Neural progenitor cell (in vitro differentiated cells): ENCODE measurements around the gene TRIM41. TPM values are rescaled to one million over a fixed set of nuclear protein-coding genes. Genes with fewer than 3 reads are reported as not detected.
"Not testable (repeated sequence)": the region's sequence is repeated elsewhere in the genome, so short reads cannot be mapped to it uniquely, and the experiment has no call there.

Experiments
- DNase-seq: peaks from one replicate; pipeline ENCODE4 v3.0.0-alpha.2; 2016; ENCODE audit warnings: low spot score
- H2AFZ ChIP-seq: fragments of 200-600 bp; sonication (generic); replicated peaks from 2 replicates; pipeline ENCODE4 v1.6.1; 2016; ENCODE audit warnings: antibody characterized with exemption
- H3F3A ChIP-seq: fragments of 200-600 bp; sonication (generic); 2 replicates; pipeline ENCODE4 v1.6.1; 2016; ENCODE audit warnings: antibody characterized with exemption, low read depth
- H3K27ac ChIP-seq: fragments of 200-600 bp; sonication (generic); 2 replicates; pipeline ENCODE4 v1.5.1; 2016; ENCODE audit warnings: mild to moderate bottlenecking
- H3K27me3 ChIP-seq: fragments of 200-600 bp; sonication (generic); 2 replicates; pipeline ENCODE4 v1.6.1; 2016; ENCODE audit warnings: mild to moderate bottlenecking, moderate library complexity
- H3K36me3 ChIP-seq: fragments of 200-600 bp; sonication (generic); 2 replicates; pipeline ENCODE4 v1.5.1; 2016
- H3K4me1 ChIP-seq: fragments of 200-600 bp; sonication (generic); 2 replicates; pipeline ENCODE4 v1.6.1; 2016; ENCODE audit warnings: mixed run types
- H3K4me2 ChIP-seq: fragments of 200-600 bp; sonication (generic); 2 replicates; pipeline ENCODE4 v1.6.1; 2016
- H3K4me3 ChIP-seq: fragments of 200-600 bp; sonication (generic); 2 replicates; pipeline ENCODE4 v1.5.1; 2016
- H3K79me2 ChIP-seq: fragments of 200-600 bp; sonication (generic); 2 replicates; pipeline ENCODE4 v1.6.1; 2016; ENCODE audit warnings: low read depth
- H3K9ac ChIP-seq: fragments of 200-600 bp; sonication (generic); 2 replicates; pipeline ENCODE4 v1.6.1; 2016
- H3K9me3 ChIP-seq: fragments of 200-600 bp; sonication (generic); 2 replicates; pipeline ENCODE4 v1.5.1; 2016; ENCODE audit warnings: low read depth
- H4K20me1 ChIP-seq: fragments of 200-600 bp; sonication (generic); 2 replicates; pipeline ENCODE4 v1.6.1; 2016; ENCODE audit warnings: low read depth
- H3K27ac Mint-ChIP-seq: 3 replicates; pipeline ENCODE4 v1.8.0; 2021; ENCODE audit warnings: mixed read lengths
- H3K27me3 Mint-ChIP-seq: 2 replicates; pipeline ENCODE4 v1.8.0; 2022; ENCODE audit warnings: low read depth, mild to moderate bottlenecking, inconsistent platforms, moderate library complexity, mixed read lengths; ENCODE audit not compliant: insufficient read depth
- H3K36me3 Mint-ChIP-seq: 3 replicates; pipeline ENCODE4 v1.8.0; 2021; ENCODE audit warnings: mixed read lengths
- H3K4me1 Mint-ChIP-seq: 3 replicates; pipeline ENCODE4 v1.8.0; 2021; ENCODE audit warnings: mixed read lengths
- H3K4me3 Mint-ChIP-seq: 3 replicates; pipeline ENCODE4 v1.8.0; 2021; ENCODE audit warnings: mild to moderate bottlenecking, moderate library complexity, mixed read lengths
- H3K9me3 Mint-ChIP-seq: 3 replicates; pipeline ENCODE4 v1.8.0; 2020; ENCODE audit warnings: mixed read lengths
- CTCF ChIP-seq: fragments of 200-600 bp; sonication (generic); IDR thresholded peaks from 2 replicates; pipeline ENCODE4 v1.5.1; 2017; ENCODE audit warnings: antibody characterized with exemption, mild to moderate bottlenecking
- EZH2 ChIP-seq: fragments of 200-600 bp; sonication (generic); IDR thresholded peaks from 2 replicates; pipeline ENCODE4 v1.6.1; 2017; ENCODE audit warnings: antibody characterized with exemption, mild to moderate bottlenecking, moderate library complexity
- EZH2phosphoT487 ChIP-seq: fragments of 200-600 bp; sonication (generic); IDR thresholded peaks from 2 replicates; pipeline ENCODE4 v1.6.1; 2017; ENCODE audit warnings: antibody characterized with exemption
- total RNA-seq: library from RNA; depleted of rRNA; stranded (reverse); fragments of >200 nt; gene quantifications from 2 replicates; pipeline ENCODE4 v1.2.3, GENCODE V29; 2015; ENCODE audit warnings: low replicate concordance

The TRIM41 gene
- 8.1 and 24.2 TPM in 2 replicates for total RNA-seq

DNA sequence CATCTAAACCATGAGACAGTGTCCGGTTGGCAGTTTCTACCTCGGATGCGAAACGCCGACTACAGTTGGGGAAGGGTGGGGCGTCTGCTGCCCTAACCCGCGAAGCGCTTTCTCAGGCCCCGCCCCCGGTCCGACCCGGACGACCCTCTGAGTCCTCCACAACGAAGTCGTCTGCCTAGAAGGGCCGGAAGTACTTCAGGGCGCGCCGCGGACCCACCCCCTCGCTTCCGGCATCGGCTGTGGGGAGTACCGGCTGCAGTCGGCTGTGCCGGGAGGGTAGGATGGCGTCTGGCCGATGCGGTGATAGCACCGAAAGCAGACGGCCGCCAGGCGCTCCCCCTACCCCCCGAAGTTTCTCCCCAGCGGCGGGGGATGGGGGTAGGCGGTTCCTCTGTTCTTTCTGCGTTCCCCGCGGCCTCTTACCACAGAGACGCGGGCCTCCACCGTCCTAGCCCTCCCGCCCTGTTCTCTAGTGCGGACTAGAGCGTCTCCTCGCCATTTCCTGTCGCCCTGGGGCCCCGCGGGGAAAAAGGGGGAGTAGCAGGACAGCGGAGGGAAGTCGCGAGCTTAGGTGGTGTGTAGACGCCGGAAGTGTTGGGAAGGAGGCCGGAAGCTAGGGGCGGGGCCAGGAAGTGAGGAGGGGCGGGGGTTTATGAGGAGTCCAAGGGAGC is at the start of gene TRIM41:
Gene TRIM41, plus strand, starts transcription at position 224 of the 671 bp plus-strand sequence. CDS start 719 bp downstream, outside the sequence.
- H3K27ac Mint-ChIP-seq, result peak within 1 kb of the TSS; percentile 100
- Histone ChIP-seq H3K9ac (peak within 1 kb of the TSS; percentile 91), H3F3A (peaks cover 48% of the 10 kb centered on the region), H3K79me2 (peaks cover 44% of the 10 kb centered on the region), H4K20me1 (no peaks in the 10 kb centered on the region), H3K4me3 (peak within 1 kb of the TSS; percentile 100), H3K36me3 (no peaks in the 10 kb centered on the region), H3K4me1 (peaks cover 7% of the 10 kb centered on the region), H2AFZ (peak within 1 kb of the TSS; percentile 93), H3K27ac (peak within 1 kb of the TSS; percentile 93), H3K9me3 (no peaks in the 10 kb centered on the region), H3K4me2 (peak within 1 kb of the TSS; percentile 89), H3K27me3 (no peaks in the 10 kb centered on the region)
- peaks cover 32% of the 10 kb centered on the region for H3K27me3 Mint-ChIP-seq
- H3K4me3 Mint-ChIP-seq, result peak within 1 kb of the TSS; percentile 99
- peak; percentile 99 for DNase-seq
- TF ChIP-seq CTCF, result no peak
- TF ChIP-seq EZH2, result no peak
- TF ChIP-seq EZH2phosphoT487, result no peak
- peaks cover 40% of the 10 kb centered on the region for H3K4me1 Mint-ChIP-seq
- H3K9me3 Mint-ChIP-seq, result peaks cover 14% of the 10 kb centered on the region
- H3K36me3 Mint-ChIP-seq, result peaks cover 10% of the 10 kb centered on the region

- TF ChIP-seq EZH2phosphoT487, result peak; percentile 30
- peak; percentile 13 for TF ChIP-seq EZH2
- no peak for TF ChIP-seq CTCF
- peaks cover 12% of the 10 kb centered on the region for H4K20me1 ChIP-seq
- Mint-ChIP-seq H3K4me3 (peak overlapping the region; percentile 80), H3K27ac (no peak overlapping the region), H3K27me3 (peaks cover 78% of the 10 kb centered on the region), H3K9me3 (peaks cover 4% of the 10 kb centered on the region), H3K4me1 (peaks cover 28% of the 10 kb centered on the region), H3K36me3 (no peaks in the 10 kb centered on the region)
- H3K79me2 ChIP-seq, result no peaks in the 10 kb centered on the region
- no peak overlapping the region for H3K27ac ChIP-seq
- H3K4me3 ChIP-seq, result peak overlapping the region; percentile 44
- H3K4me1 ChIP-seq, result peaks cover 3% of the 10 kb centered on the region
- H3F3A ChIP-seq, result peaks cover 40% of the 10 kb centered on the region
- no peak overlapping the region for H3K9ac ChIP-seq
- H3K36me3 ChIP-seq, result no peaks in the 10 kb centered on the region
- H3K4me2 ChIP-seq, result peak overlapping the region; percentile 64
- peak; percentile 59 for DNase-seq
- peak overlapping the region; percentile 80 for H2AFZ ChIP-seq
- H3K9me3 ChIP-seq, result no peaks in the 10 kb centered on the region
- peaks cover 90% of the 10 kb centered on the region for H3K27me3 ChIP-seq
Observed at GRCh38 chr5:181173420-181174342, 49.4 kb upstream of the TRIM41 start.

GRCh38 chr5:181176254-181176952 is 46.7 kb upstream of the TRIM41 start:
- no peak overlapping the region for H3K27ac Mint-ChIP-seq
- H3K27me3 ChIP-seq, result peaks cover 63% of the 10 kb centered on the region
- H3K27ac ChIP-seq, result no peak overlapping the region
- no peak overlapping the region for H3K9ac ChIP-seq
- no peaks in the 10 kb centered on the region for H3K36me3 ChIP-seq
- no peaks in the 10 kb centered on the region for H3K9me3 ChIP-seq
- peaks cover 4% of the 10 kb centered on the region for H3K9me3 Mint-ChIP-seq
- DNase-seq, result no peak
- no peaks in the 10 kb centered on the region for H3K4me1 ChIP-seq
- no peak overlapping the region for H2AFZ ChIP-seq
- H3K4me3 ChIP-seq, result no peak overlapping the region
- H3K4me2 ChIP-seq, result no peak overlapping the region
- no peaks in the 10 kb centered on the region for H3K79me2 ChIP-seq
- H4K20me1 ChIP-seq, result peaks cover 4% of the 10 kb centered on the region
- H3K4me1 Mint-ChIP-seq, result peaks cover 5% of the 10 kb centered on the region
- peaks cover 24% of the 10 kb centered on the region for H3F3A ChIP-seq
- H3K4me3 Mint-ChIP-seq, result no peak overlapping the region
- no peaks in the 10 kb centered on the region for H3K36me3 Mint-ChIP-seq
- peaks cover 59% of the 10 kb centered on the region for H3K27me3 Mint-ChIP-seq
- TF ChIP-seq EZH2 (no peak), EZH2phosphoT487 (no peak), CTCF (no peak)

GRCh38 chr5:181177559-181177958 is 45.5 kb upstream of the TRIM41 start:
- not testable (repeated sequence) for H3K4me1 ChIP-seq, H3K4me2 ChIP-seq, H3K9me3 ChIP-seq, H3K27ac Mint-ChIP-seq, H3K36me3 ChIP-seq, H2AFZ ChIP-seq, H3K4me3 ChIP-seq, H3K4me3 Mint-ChIP-seq, H4K20me1 ChIP-seq, H3K79me2 ChIP-seq, H3K27ac ChIP-seq, H3K9ac ChIP-seq, DNase-seq, H3K36me3 Mint-ChIP-seq, H3K9me3 Mint-ChIP-seq
- peaks cover 33% of the 10 kb centered on the region for H3F3A ChIP-seq
- H3K27me3 ChIP-seq, result peaks cover 51% of the 10 kb centered on the region
- Mint-ChIP-seq H3K4me1 (peaks cover 13% of the 10 kb centered on the region), H3K27me3 (peaks cover 51% of the 10 kb centered on the region)
